ENCODE results near the gene CCDC183.

DNA sequence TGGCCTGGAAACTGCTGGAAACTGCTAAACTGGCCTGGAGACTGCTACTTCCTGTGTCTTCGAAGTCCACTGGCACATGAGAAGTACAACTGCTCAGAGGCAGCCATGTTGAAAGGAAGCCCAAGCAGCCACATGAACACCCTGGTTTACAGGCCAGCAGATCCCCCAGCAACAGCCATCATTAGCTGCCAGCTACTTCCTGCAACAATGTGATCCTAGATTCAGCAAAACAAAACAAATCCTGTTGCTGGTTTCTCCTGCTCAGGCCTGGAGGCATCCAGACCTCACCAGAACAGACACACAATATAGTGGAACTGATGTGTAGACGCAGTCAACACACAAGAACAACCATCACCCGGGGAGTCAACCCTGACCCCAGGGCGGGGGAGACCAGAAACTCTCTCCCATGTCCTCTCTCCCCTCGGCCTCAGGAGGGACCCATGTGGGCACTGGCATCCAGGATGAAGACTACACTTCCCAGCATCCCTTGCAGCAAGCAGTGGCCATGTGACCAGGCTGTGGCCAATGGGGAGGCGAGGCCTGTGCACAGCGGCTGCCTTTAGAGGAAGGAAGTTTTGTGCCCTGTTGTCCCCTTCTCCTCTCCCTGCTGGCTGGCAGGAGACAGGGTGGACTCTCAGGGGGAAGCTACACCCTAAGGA, 22.6 kb upstream of the CCDC183 start:
- no peak for TF ChIP-seq CTCF (IDR thresholded peaks at IDR 0.05; ENCODE audit: insufficient read depth, low read depth, low read length)
- no peak for TF ChIP-seq EZH2 (IDR thresholded peaks at IDR 0.05; ENCODE audit: insufficient read depth, low read length)

Measured in astrocyte (in vitro differentiated cells and primary cell).